Gastrocnemius medialis (tissue), 4 donors: Measurements from ENCODE around the gene MLXIPL.

ENCODE experiments used
- CTCF ChIP-seq, 5 experiments: fragments of 450-650 bp in 3 of 5; fragments of 200-600 bp in 2 of 5; sonication (generic) in 2 of 5; IDR thresholded peaks in 4 of 5; conservative IDR thresholded peaks in 1 of 5; 1 replicate in 4 of 5; 2 replicates in 1 of 5; pipeline ENCODE4 v1.5.1; 2016 to 2019; ENCODE audit warnings: antibody characterized with exemption in 5 of 5, mild to moderate bottlenecking in 3 of 5, moderate library complexity in 3 of 5
- POLR2A ChIP-seq, 2 donors: fragments of 450-650 bp; IDR thresholded peaks; one replicate each; pipeline ENCODE4 v1.6.1; 2017; ENCODE audit warnings: antibody characterized with exemption in 2 of 2, mild to moderate bottlenecking in 2 of 2, moderate library complexity in 2 of 2

DNA sequence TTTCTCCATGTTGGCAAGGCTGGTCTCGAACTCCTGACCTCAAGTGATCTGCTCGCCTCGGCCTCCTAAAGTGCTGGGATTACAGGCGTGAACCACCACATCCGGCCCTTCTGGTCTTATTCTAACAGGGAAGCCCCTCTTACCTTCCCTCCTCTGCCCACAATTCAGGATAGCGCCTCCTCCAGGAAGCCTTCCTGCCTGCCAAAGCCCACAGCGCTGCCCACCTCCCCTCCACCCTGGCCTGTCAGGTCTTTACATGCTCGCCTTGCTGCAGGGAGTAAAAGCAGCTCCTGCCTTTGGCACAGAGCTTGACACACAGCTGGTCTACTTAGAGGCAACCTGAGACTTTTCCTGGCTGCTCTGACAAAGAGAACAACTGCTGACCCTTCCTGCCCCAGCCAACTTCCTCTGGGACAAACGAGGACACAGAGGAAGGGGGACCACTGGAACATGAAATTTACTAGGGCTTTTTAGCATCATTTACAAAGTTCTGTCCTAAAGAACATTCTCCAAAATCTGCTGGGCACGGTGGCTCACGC is 13.2 kb downstream of the MLXIPL start:
- TF ChIP-seq CTCF (IDR thresholded peaks at IDR 0.05 in 4 of 5, conservative IDR thresholded peaks at IDR 0.05 in 1 of 5) (no peak), POLR2A (IDR thresholded peaks at IDR 0.05) (no peak)
